GM19238 (cell line): ENCODE results near the gene LYPD8.

Experiments used
- DNase-seq: peaks from one replicate; pipeline ENCODE4 v3.0.0; 2011; ENCODE audit warnings: low spot score; ENCODE audit not compliant: insufficient read length

Gene LYPD8

GRCh38 chr1:248758352-248758751 lies 2.8 kb upstream of the LYPD8 start:
- DNase-seq, result no peak

- no peak for DNase-seq
Measured at GRCh38 chr1:248757784-248758195, 2.2 kb upstream of the LYPD8 start.

GRCh38 chr1:248756636-248757035 lies 1.1 kb upstream of the LYPD8 start:
- no peak for DNase-seq

GRCh38 chr1:248756151-248756550 lies 592 bp upstream of the LYPD8 start:
- no peak for DNase-seq

GRCh38 chr1:248753708-248754280 lies 1.8 kb downstream of the LYPD8 start:
- DNase-seq, result no peak

- DNase-seq, result no peak
Measured at GRCh38 chr1:248753029-248753594, 2.4 kb downstream of the LYPD8 start.

GRCh38 chr1:248752161-248753028 lies 3.2 kb downstream of the LYPD8 start:
- no peak for DNase-seq

- DNase-seq, result no peak
Measured at GRCh38 chr1:248751635-248752034, 3.9 kb downstream of the LYPD8 start.

- no peak for DNase-seq
Measured at GRCh38 chr1:248751142-248751541, 4.4 kb downstream of the LYPD8 start.

- no peak for DNase-seq
Measured at GRCh38 chr1:248750496-248750895, 5.1 kb downstream of the LYPD8 start.

GRCh38 chr1:248748211-248748610 lies 7.3 kb downstream of the LYPD8 start:
- DNase-seq, result no peak

GRCh38 chr1:248740876-248741275 lies 14.7 kb downstream of the LYPD8 start:
- DNase-seq, result no peak

GRCh38 chr1:248739572-248740205 lies 15.9 kb downstream of the LYPD8 start:
- no peak for DNase-seq

GRCh38 chr1:248737457-248737856 lies 18.1 kb downstream of the LYPD8 start:
- DNase-seq, result no peak

GRCh38 chr1:248736977-248737376 lies 18.6 kb downstream of the LYPD8 start:
- no peak for DNase-seq

GRCh38 chr1:248733566-248733965 lies 22.0 kb downstream of the LYPD8 start:
- no peak for DNase-seq

GRCh38 chr1:248730507-248731335 lies 24.8 kb downstream of the LYPD8 start:
- no peak for DNase-seq

GRCh38 chr1:248714248-248714647 lies 41.3 kb downstream of the LYPD8 start:
- no peak for DNase-seq

- no peak for DNase-seq
Measured at GRCh38 chr1:248710305-248710900, 45.2 kb downstream of the LYPD8 start.

- DNase-seq, result no peak
Measured at GRCh38 chr1:248704606-248705005, 51.0 kb downstream of the LYPD8 start.

- DNase-seq, result no peak
Measured at GRCh38 chr1:248703674-248704073, 51.9 kb downstream of the LYPD8 start.
